ENCODE measurements around the gene HERC3.
A peak's percentile ranks its signal among the peaks of the same experiment; 100 is the strongest.

HERC3 gene

DNA sequence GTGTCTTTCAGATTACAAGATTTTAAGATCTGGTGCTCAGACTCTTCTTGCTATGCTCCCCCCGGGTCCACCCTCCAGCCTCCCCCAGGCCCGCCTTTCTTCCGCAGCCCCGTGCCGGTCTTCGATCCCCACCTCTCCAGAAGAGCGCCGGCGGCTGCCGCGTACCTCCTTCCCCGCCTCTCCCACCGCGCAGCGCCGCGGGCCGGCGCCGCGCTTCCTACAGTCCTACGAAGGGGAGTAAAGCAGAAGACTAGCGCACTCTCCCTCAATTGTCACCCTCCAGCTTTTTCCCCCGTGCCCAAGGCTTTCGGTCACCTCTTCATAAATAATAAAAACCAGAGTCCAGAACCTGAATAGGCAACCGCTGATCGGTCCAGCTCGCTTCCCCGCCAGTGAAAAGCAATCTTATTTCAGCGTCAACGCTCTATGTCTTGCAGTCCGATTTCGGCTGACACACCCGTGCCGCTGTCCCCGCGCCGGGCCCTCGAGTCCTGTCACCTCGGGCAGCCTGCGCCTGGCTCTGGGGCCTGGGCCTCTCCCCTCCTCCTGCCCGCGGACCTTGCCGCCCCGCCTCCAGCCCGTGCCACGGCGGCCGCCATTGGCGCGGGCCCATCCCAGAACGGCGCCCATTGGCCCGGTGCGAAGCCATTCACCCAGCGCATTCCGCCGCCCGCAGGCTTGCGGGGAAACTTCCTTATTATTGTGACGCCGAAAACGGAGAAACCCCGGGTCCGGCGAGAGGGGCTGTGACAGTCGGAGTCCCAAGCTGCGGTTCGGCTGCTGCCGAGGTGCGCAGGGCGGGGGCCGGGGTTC is at the start of gene HERC3:
Gene HERC3 (plus strand): TSS at position 694 of the 813 bp plus-strand sequence. CDS start 13,344 bp downstream, outside the sequence.
- DNase-seq, result peak; percentile 83

- DNase-seq, result no peak
Observed at GRCh38 chr4:88549815-88550214, 42.5 kb upstream of the HERC3 start.

GRCh38 chr4:88567591-88567990 is 24.7 kb upstream of the HERC3 start:
- DNase-seq, result no peak

GRCh38 chr4:88570001-88570400 is 22.3 kb upstream of the HERC3 start:
- no peak for DNase-seq

- DNase-seq, result no peak
Observed at GRCh38 chr4:88573276-88573980, 18.9 kb upstream of the HERC3 start.

GRCh38 chr4:88573995-88574394 is 18.3 kb upstream of the HERC3 start:
- no peak for DNase-seq

DNA sequence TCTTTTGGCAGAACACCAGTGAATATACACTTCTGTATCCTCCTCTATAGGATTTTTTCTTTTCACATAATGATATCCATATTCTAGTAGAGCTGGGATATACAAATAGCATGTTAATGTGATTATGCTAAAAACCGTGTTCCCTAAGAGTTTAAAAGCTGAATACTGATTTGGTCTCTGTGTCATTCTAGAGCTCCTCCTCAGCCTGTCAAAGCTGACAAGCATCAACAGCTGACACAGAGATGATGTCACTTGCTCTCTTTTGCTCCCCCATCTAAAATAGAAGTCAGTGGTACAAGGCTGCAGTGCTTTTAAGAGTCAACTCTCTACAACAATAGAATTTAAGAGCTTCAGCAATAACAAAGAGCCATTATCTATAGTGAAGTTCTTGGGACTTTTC is 17.1 kb upstream of the HERC3 start:
- DNase-seq, result no peak

DNA sequence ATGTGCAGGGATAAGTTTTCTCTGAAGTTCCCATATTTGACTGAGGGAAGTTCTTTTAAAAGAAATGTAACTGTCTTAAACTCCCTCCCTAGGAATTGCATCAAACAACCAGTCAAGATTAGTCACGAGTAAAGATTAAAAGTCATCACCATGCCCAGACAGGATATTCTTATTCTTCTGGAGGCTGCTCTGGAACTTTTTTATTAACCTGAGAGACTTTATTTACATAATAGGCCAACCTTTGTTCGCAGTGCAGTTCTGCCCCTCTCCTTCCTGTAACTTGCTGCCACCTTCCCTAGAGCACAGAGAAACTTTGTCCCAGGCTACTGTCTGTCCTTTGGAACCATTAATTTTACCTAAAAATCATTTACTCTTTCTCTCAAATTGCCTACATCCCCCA is 9.8 kb upstream of the HERC3 start:
- DNase-seq, result no peak

GRCh38 chr4:88583631-88584470 is 8.4 kb upstream of the HERC3 start:
- DNase-seq, result no peak

- no peak for DNase-seq
Observed at GRCh38 chr4:88584471-88584900, 7.8 kb upstream of the HERC3 start.

DNA sequence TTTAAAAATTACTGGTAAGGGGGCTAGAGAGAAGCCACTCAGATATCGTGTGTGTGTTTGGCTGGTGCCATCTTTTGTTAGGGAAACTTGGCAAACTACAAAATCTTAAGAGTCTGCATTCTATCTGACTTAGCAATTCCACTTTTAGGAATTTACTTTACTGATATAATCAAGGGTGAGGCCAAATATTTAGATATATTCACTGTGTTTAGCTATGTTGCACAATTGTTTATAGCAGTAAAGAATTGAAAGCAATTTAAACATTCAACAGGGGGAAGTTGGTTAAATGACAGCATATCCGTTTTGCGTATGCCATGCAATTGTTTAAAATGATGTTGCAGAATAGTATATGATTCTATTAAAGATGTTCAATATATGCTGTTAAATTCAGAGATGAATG is 6.4 kb upstream of the HERC3 start:
- DNase-seq, result no peak

- no peak for DNase-seq
Observed at GRCh38 chr4:88587306-88587705, 5.0 kb upstream of the HERC3 start.

DNA sequence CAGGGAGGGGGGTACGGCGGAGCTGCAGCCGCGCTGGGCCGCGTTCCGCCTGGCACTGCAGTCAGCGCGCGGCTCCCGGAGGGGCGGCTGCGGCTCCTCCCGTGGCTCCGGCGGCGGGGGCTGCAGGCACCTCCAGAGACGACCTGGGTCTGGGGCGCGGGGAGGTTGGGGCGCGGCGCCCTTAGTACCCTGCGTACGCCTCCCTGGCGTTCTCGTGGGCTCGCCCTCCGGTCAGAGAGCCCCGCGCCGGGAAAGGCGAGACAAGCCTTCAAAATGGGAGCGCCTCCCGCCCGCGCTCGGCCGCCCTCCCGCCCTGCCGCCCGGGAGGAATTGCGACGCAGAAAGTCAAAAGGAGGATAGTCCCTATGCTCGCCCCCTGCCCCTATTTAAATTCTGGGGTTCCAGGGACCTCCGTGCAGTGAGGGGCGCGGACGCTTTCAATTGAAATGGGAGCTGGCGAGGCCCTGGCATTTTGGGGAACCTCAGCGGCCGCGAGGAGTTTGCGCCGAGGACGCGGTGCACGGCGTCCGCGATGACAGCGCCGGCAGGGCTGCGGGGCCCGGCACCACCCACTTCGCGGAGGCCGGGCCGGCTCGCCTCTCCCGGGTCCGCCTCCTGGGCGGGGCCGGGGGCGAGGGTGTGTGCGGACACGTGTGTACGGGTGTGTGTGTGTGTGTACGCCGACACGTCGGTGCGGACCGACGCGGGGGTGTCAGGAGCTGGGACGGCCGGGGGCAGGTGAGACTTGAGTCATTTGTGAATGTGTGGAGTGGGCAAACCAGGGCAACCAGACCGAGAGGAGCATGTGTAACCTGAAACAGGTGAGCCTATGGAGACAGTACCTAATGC is 544 bp downstream of the HERC3 start:
- peak; percentile 51 for DNase-seq

DNA sequence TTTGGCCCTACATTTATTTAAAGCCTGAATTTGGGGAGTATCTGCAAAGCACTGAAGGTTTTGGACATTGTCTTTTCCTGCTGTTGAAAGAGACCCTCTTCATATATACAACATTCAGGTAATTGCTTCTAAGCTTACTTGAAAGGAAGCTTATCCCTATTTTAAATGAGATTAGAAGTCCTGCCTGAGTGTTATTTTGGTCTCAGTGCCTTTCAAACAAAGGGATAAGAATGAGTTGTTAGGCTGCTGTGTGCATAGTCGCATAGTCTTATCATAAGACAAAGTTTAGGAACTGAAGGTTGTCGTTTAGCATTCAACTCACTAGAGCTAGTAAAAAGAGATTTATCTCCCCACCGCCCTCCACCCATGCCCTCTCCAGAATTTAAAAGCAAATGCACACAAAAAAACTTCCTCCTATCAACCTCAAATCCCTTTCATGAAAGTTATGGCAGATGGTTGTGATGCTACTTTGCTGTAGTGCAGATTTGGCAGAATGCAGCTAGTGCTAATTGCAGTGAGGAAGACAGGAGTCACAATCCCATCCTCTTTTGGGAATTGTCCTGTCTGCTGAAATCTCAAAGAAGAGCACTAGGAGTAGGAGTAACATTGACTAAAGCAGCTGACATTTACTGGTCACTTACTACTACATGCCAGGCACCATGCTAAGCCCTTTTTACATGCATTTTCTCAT is 5.8 kb downstream of the HERC3 start:
- DNase-seq, result no peak

- DNase-seq, result no peak
Observed at GRCh38 chr4:88599298-88599697, 7.0 kb downstream of the HERC3 start.

- DNase-seq, result no peak
Observed at GRCh38 chr4:88599714-88600113, 7.4 kb downstream of the HERC3 start.

GRCh38 chr4:88600176-88600838 is 8.0 kb downstream of the HERC3 start:
- DNase-seq, result no peak

DNA sequence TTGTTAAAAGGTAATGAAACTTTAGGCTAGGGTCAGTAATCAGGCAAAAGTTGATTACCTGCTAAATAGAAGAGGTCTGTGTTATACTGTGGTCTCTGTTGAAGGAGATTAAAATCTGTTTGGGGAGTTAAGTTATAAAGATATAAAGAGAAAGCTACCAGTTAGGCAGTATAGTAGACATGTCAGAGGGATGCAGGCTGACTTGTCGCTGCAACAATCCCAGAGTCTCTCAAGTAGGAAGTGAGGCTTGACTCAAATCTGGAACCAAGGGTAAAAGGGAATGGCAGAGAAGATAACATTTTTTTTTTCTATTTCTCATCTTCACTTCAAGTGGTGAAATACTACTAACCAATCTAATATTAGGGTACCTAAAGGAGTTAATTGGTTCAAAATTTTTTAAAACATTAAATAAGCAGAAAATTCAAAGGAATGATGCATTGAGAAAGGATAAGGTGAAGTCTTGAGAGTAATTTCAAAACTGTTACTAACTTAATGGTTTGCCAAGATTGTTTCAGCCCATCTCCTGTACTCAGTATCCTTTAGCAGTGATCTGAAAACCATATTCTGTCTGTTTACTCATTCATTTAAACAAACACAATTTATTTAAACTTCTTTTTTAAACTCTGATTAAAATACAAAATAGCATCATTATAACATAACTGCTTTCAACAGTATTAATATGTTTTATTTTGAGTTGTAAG is 12.8 kb downstream of the HERC3 start:
- DNase-seq, result no peak

GRCh38 chr4:88605736-88606135 is 13.5 kb downstream of the HERC3 start:
- DNase-seq, result no peak

DNA sequence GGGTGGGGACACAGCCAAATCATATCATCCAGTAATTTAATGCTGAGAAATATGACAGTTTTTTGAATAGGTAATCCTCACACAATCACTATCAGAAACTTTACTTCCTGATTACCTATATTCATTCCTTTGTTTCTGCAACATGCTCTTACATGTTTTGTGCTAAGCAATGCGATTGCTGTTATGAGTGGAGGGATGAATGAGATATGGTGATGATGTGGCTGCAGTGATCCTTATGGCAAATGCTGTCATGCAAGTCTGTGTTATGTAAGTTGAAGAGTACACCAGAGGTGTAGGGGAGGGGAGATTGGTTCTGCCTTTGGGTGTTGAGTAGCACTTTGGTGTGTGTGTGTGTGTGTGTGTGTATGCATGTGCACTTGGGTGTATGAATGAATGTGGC is 14.6 kb downstream of the HERC3 start:
- no peak for DNase-seq

GRCh38 chr4:88609387-88609786 is 17.1 kb downstream of the HERC3 start:
- DNase-seq, result no peak

Measured in NCI-H1436 (cell line).